DND-41 (cell line): ENCODE data around the gene HCN2.

Experiments
- ATAC-seq: fragments of 200-7000 bp; cut with Tn5 transposase; 3 replicates; pipeline ENCODE4 v1.9.1; 2021; ENCODE audit warnings: low read depth; ENCODE audit not compliant: insufficient read depth
- DNase-seq: peaks from one replicate; pipeline ENCODE4 v3.0.0-alpha.2; 2020
- H2AFZ ChIP-seq: 2 replicates; pipeline ENCODE4 v1.6.0; 2012; ENCODE audit warnings: low read depth, low read length
- H3K27ac ChIP-seq: 2 replicates; pipeline ENCODE4 v1.5.1; 2012; ENCODE audit warnings: low read length, inconsistent platforms
- H3K27me3 ChIP-seq: fragments of 200-600 bp; sonication (generic); 2 replicates; pipeline ENCODE4 v1.6.0; 2012; ENCODE audit warnings: low read length, mild to moderate bottlenecking, inconsistent platforms; ENCODE audit not compliant: insufficient read depth, poor library complexity
- H3K36me3 ChIP-seq: 2 replicates; pipeline ENCODE4 v1.5.1; 2012; ENCODE audit warnings: low read length, inconsistent platforms; ENCODE audit not compliant: insufficient read depth
- H3K4me1 ChIP-seq: 2 replicates; pipeline ENCODE4 v1.5.1; 2012; ENCODE audit warnings: mild to moderate bottlenecking, low read length; ENCODE audit not compliant: insufficient read depth
- H3K4me2 ChIP-seq: 2 replicates; pipeline ENCODE4 v1.6.0; 2012; ENCODE audit warnings: mild to moderate bottlenecking, moderate library complexity, low read length, inconsistent platforms; ENCODE audit not compliant: insufficient read depth
- H3K4me3 ChIP-seq, 2 experiments: fragments of 200-600 bp in 1 of 2; shearing (Covaris generic) in 1 of 2; 2 replicates each; pipeline ENCODE4 v1.5.1; 2012 to 2016; ENCODE audit warnings: inconsistent platforms in 2 of 2, low read length in 2 of 2, mild to moderate bottlenecking in 2 of 2, low read depth in 1 of 2, moderate library complexity in 1 of 2
- H3K79me2 ChIP-seq: 2 replicates; pipeline ENCODE4 v1.6.0; 2012; ENCODE audit warnings: low read length, inconsistent platforms; ENCODE audit not compliant: insufficient read depth
- H3K9ac ChIP-seq: 2 replicates; pipeline ENCODE4 v1.6.0; 2012; ENCODE audit warnings: low read depth, mild to moderate bottlenecking, inconsistent platforms, low read length, moderate library complexity
- H3K9me3 ChIP-seq: 2 replicates; pipeline ENCODE4 v1.5.1; 2012; ENCODE audit warnings: low read length, moderate library complexity, mild to moderate bottlenecking, inconsistent platforms; ENCODE audit not compliant: insufficient read depth, severe bottlenecking
- H4K20me1 ChIP-seq: 2 replicates; pipeline ENCODE4 v1.6.0; 2012; ENCODE audit warnings: low read length; ENCODE audit not compliant: insufficient read depth
- CTCF ChIP-seq: IDR thresholded peaks from 2 replicates; pipeline ENCODE4 v1.5.1; 2012; ENCODE audit warnings: borderline replicate concordance, low read length, moderate library complexity, mild to moderate bottlenecking; ENCODE audit not compliant: poor library complexity, severe bottlenecking; ENCODE audit errors: extremely low read depth
- EZH2 ChIP-seq: IDR thresholded peaks from 3 replicates; pipeline ENCODE4 v1.6.1; 2012; ENCODE audit warnings: borderline replicate concordance, low read depth, mild to moderate bottlenecking, moderate library complexity, low read length, inconsistent platforms; ENCODE audit not compliant: severe bottlenecking

The HCN2 gene

GRCh38 chr19:616747-617526 is 27.3 kb downstream of the HCN2 start:
- H3K4me2 ChIP-seq = no peak overlapping the region
- no peak overlapping the region for H2AFZ ChIP-seq
- H3K79me2 ChIP-seq = no peaks in the 10 kb centered on the region
- H3K27ac ChIP-seq = no peak overlapping the region
- no peaks in the 10 kb centered on the region for H3K9me3 ChIP-seq
- H3K36me3 ChIP-seq = peaks cover 62% of the 10 kb centered on the region
- no peak for TF ChIP-seq CTCF
- TF ChIP-seq EZH2 = no peak
- H3K27me3 ChIP-seq = no peaks in the 10 kb centered on the region
- DNase-seq (no peak), ATAC-seq (no peak)
- peaks cover 3% of the 10 kb centered on the region; the same call in 1 of the 2 replicates for H4K20me1 ChIP-seq
- peaks cover 4% of the 10 kb centered on the region for H3K4me1 ChIP-seq
- no peak overlapping the region for H3K9ac ChIP-seq
- H3K4me3 ChIP-seq = no peak overlapping the region

GRCh38 chr19:617551-618246 is 28.0 kb downstream of the HCN2 start:
- peaks cover 3% of the 10 kb centered on the region; the same call in 1 of the 2 replicates for H4K20me1 ChIP-seq
- no peak for ATAC-seq
- H3K36me3 ChIP-seq = peaks cover 69% of the 10 kb centered on the region

GRCh38 chr19:618247-618619 is 28.6 kb downstream of the HCN2 start:
- peaks cover 3% of the 10 kb centered on the region; the same call in 1 of the 2 replicates for H4K20me1 ChIP-seq
- TF ChIP-seq CTCF (no peak), EZH2 (no peak)
- no peaks in the 10 kb centered on the region for H3K79me2 ChIP-seq
- no peaks in the 10 kb centered on the region for H3K27me3 ChIP-seq
- no peak overlapping the region for H3K4me2 ChIP-seq
- no peak overlapping the region for H3K9ac ChIP-seq
- ATAC-seq (no peak), DNase-seq (no peak)
- no peak overlapping the region for H3K27ac ChIP-seq
- H3K36me3 ChIP-seq = peaks cover 71% of the 10 kb centered on the region
- H2AFZ ChIP-seq = no peak overlapping the region
- no peaks in the 10 kb centered on the region for H3K9me3 ChIP-seq
- H3K4me1 ChIP-seq = no peaks in the 10 kb centered on the region
- no peak overlapping the region for H3K4me3 ChIP-seq

More at GRCh38 chr19:617551-618246, 28.0 kb downstream of the HCN2 start:
- no peaks in the 10 kb centered on the region for H3K27me3 ChIP-seq
- H2AFZ ChIP-seq = no peak overlapping the region
- H3K9ac ChIP-seq = no peak overlapping the region
- DNase-seq = no peak
- H3K4me2 ChIP-seq = no peak overlapping the region
- no peaks in the 10 kb centered on the region for H3K4me1 ChIP-seq
- H3K27ac ChIP-seq = no peak overlapping the region
- no peaks in the 10 kb centered on the region for H3K9me3 ChIP-seq
- no peaks in the 10 kb centered on the region for H3K79me2 ChIP-seq
- no peak overlapping the region for H3K4me3 ChIP-seq
- TF ChIP-seq EZH2 = no peak
- TF ChIP-seq CTCF = no peak
